Measurements from ENCODE around the gene TTYH1. TPM values are rescaled to one million over a fixed set of nuclear protein-coding genes. Genes with fewer than 3 reads are reported as not detected.

The TTYH1 gene
- total RNA-seq, 6 experiments from 2014 or later = 0.30 to 0.93 (median 0.35) TPM; not detected in 1

DNA sequence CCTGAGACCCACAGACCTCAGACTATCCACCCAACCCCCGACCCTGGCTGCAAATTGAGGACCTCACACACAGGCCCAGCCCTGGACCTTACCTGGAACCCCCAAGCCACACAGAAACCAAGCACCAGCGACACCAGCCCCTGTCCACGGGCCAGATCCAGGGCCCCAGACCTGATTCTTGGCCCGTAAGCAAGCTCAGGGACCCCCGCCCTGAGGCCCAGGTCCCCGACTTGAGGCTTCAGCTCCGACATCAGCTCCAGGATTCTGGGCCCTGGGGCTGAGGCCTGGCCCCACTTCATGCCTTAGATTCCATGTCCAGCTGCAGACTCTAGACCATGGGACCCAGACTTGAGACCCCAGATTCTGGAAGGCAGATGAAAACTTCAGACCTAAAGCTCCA lies 6.3 kb downstream of the TTYH1 start:
- H3K4me1 ChIP-seq = no peaks in the 10 kb centered on the region
- no peak overlapping the region for H3K4me3 ChIP-seq
- DNase-seq (no peak), ATAC-seq (no peak)
- H3K9me3 ChIP-seq = no peaks in the 10 kb centered on the region
- no CpG with 5 or more reads among the region's 7 CpGs for WGBS (ENCODE audit: insufficient coverage, low coverage, low lambda C conversion rate, missing lambda C conversion rate)
- no peaks in the 10 kb centered on the region for H3K36me3 ChIP-seq
- intact Hi-C loops (cut with DNase I) = no loop called here
- H3K27ac ChIP-seq = no peak overlapping the region
- H3K27me3 ChIP-seq = no peaks in the 10 kb centered on the region
- TF ChIP-seq, protein P1, sequence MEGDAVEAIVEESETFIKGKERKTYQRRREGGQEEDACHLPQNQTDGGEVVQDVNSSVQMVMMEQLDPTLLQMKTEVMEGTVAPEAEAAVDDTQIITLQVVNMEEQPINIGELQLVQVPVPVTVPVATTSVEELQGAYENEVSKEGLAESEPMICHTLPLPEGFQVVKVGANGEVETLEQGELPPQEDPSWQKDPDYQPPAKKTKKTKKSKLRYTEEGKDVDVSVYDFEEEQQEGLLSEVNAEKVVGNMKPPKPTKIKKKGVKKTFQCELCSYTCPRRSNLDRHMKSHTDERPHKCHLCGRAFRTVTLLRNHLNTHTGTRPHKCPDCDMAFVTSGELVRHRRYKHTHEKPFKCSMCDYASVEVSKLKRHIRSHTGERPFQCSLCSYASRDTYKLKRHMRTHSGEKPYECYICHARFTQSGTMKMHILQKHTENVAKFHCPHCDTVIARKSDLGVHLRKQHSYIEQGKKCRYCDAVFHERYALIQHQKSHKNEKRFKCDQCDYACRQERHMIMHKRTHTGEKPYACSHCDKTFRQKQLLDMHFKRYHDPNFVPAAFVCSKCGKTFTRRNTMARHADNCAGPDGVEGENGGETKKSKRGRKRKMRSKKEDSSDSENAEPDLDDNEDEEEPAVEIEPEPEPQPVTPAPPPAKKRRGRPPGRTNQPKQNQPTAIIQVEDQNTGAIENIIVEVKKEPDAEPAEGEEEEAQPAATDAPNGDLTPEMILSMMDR (IDR thresholded peaks at IDR 0.05) = no peak
- no peak for TF ChIP-seq POLR2A (IDR thresholded peaks at IDR 0.05)

DNA sequence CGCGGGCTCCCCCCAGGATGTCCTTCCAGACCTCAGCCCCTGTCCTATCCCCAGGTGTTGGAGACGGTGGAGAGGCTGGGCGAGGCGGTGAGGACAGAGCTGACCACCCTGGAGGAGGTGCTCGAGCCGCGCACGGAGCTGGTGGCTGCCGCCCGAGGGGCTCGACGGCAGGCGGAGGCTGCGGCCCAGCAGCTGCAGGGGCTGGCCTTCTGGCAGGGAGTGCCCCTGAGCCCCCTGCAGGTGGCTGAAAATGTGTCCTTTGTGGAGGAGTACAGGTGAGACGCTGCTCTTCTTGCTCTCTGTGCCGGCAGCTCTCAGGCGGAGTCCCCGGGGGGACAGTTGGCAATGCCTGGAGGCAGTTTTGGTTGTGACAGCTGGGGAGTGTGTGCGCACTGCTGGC lies 6.9 kb downstream of the TTYH1 start:
- Histone ChIP-seq H3K27ac (no peak overlapping the region), H3K4me3 (no peak overlapping the region), H3K36me3 (no peaks in the 10 kb centered on the region), H3K9me3 (no peaks in the 10 kb centered on the region), H3K4me1 (no peaks in the 10 kb centered on the region), H3K27me3 (no peaks in the 10 kb centered on the region)
- WGBS (ENCODE audit: insufficient coverage, low coverage, low lambda C conversion rate, missing lambda C conversion rate) = 34% methylated on average over 9 of the region's 20 CpGs
- intact Hi-C loops (cut with DNase I) = no loop called here
- ATAC-seq = no peak
- TF ChIP-seq, protein P1 (IDR thresholded peaks at IDR 0.05) = no peak
- TF ChIP-seq POLR2A (IDR thresholded peaks at IDR 0.05) = no peak
- no peak for DNase-seq

DNA sequence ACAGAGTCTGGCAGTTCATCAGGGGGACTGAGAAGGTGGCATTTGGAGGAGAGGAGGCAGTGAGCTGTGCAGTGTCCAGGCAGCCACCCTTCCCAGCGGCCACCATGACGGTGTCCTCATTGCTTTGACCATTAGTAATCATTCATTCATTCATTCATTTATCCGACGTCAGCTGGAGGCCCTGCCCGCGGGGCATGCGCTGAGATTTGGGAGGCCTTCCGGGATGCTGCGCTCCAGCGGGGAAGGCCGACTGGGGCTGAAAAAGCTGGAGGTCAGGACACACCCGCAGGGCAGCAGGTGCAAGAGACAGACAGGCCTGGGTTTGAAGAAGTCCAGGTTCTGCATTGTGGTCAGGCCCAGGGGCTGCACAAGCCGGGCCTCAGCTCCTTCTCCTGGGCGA lies 8.9 kb downstream of the TTYH1 start:
- ATAC-seq (no peak), DNase-seq (no peak)
- H3K9me3 ChIP-seq = no peaks in the 10 kb centered on the region
- no peak overlapping the region for H3K4me3 ChIP-seq
- no peaks in the 10 kb centered on the region for H3K4me1 ChIP-seq
- H3K27ac ChIP-seq = no peak overlapping the region
- intact Hi-C loops (cut with DNase I) = no loop called here
- H3K36me3 ChIP-seq = no peaks in the 10 kb centered on the region
- WGBS (ENCODE audit: insufficient coverage, low coverage, low lambda C conversion rate, missing lambda C conversion rate) = no CpG with 5 or more reads among the region's 14 CpGs
- peaks cover 0 to 3% of the 10 kb centered on the region in 2 donors for H3K27me3 ChIP-seq
- TF ChIP-seq, protein P1 (IDR thresholded peaks at IDR 0.05) = no peak
- no peak for TF ChIP-seq POLR2A (IDR thresholded peaks at IDR 0.05)

DNA sequence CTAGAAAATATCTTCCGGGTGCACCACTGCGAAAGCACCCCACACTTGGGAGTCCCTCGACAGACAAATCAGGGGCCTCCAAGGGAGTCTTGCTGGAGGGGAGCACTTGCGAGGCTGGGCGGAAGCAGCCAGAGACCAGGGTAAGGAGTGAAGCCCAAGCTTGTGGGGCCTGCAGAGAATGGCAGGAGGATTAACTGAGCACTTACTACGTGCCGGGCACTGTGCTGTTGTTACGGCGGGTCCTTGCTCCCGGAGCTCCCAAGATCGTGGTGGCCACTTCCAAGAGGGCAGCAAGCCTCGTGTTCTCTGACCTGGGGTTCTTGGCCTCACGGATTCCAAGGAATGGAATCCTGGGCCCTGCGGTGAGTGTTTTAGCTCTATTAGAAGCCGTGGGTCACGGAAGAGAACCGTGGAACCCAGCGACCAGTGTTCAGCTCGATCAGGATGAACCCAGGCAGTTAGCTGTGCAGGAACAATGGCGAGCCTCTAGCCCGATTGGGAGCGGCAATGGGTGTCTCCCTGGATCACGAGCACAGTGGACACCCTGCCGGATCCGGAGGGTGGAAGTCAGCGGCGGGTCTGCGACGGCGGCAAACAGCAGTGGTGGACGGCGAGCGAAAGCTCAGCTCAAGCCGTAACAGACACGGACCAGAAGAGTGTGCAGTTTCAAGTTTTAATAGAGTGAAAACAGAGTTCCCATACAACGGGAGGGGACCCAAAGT lies 9.6 kb downstream of the TTYH1 start:
- DNase-seq = no peak

More for the DNA sequence above, 9.6 kb downstream of the TTYH1 start:
- Histone ChIP-seq H3K27me3 (peaks cover 0 to 3% of the 10 kb centered on the region in 2 donors), H3K27ac (no peak overlapping the region), H3K36me3 (no peaks in the 10 kb centered on the region), H3K4me1 (no peaks in the 10 kb centered on the region), H3K4me3 (no peak overlapping the region), H3K9me3 (no peaks in the 10 kb centered on the region)
- TF ChIP-seq, protein P1 (IDR thresholded peaks at IDR 0.05) = no peak
- no peak for TF ChIP-seq POLR2A (IDR thresholded peaks at IDR 0.05)
- no peak for ATAC-seq
- intact Hi-C loops (cut with DNase I) = no loop called here
- WGBS (ENCODE audit: insufficient coverage, low coverage, low lambda C conversion rate, missing lambda C conversion rate) = 85% methylated on average over 25 of the region's 36 CpGs
